T follicular helper cell (primary cell): ENCODE data around the gene RGSL1.

ENCODE experiments used
- DNase-seq: peaks from one replicate; pipeline ENCODE4 v3.0.0-alpha.2; 2020; ENCODE audit warnings: low read depth

Gene RGSL1

GRCh38 chr1:182588500-182589396 is 138.8 kb downstream of the RGSL1 start, which contains the start of gene RNASEL:
Gene RNASEL (minus strand): TSS chr1:182589256. CDS start chr1:182586806, 2,450 bp downstream.
- DNase-seq, result peak; percentile 42

- DNase-seq, result no peak
Observed at GRCh38 chr1:182589520-182589919, 139.6 kb downstream of the RGSL1 start.

GRCh38 chr1:182589931-182590330 is 140.0 kb downstream of the RGSL1 start:
- DNase-seq, result no peak

GRCh38 chr1:182595641-182596240 is 145.8 kb downstream of the RGSL1 start:
- peak; percentile 40 for DNase-seq

GRCh38 chr1:182596934-182597333 is 147.0 kb downstream of the RGSL1 start:
- DNase-seq, result no peak

- no peak for DNase-seq
Observed at GRCh38 chr1:182598296-182598695, 148.3 kb downstream of the RGSL1 start.

GRCh38 chr1:182599339-182599738 is 149.4 kb downstream of the RGSL1 start:
- DNase-seq, result no peak

- no peak for DNase-seq
Observed at GRCh38 chr1:182600036-182600713, 150.2 kb downstream of the RGSL1 start.

- DNase-seq, result no peak
Observed at GRCh38 chr1:182600745-182601415, 150.9 kb downstream of the RGSL1 start.

GRCh38 chr1:182601416-182601786 is 151.5 kb downstream of the RGSL1 start:
- peak; percentile 44 for DNase-seq

- DNase-seq, result no peak
Observed at GRCh38 chr1:182601913-182602312, 152.0 kb downstream of the RGSL1 start.

GRCh38 chr1:182602935-182603645 is 153.1 kb downstream of the RGSL1 start:
- no peak for DNase-seq

- no peak for DNase-seq
Observed at GRCh38 chr1:182603646-182604174, 153.8 kb downstream of the RGSL1 start.

GRCh38 chr1:182604175-182605164 is 154.5 kb downstream of the RGSL1 start, which contains the start of gene RGS16:
Gene RGS16 (minus strand): TSS chr1:182604389. CDS start chr1:182604259, 130 bp downstream.
- peak; percentile 73 for DNase-seq

- no peak for DNase-seq
Observed at GRCh38 chr1:182607566-182607965, 157.6 kb downstream of the RGSL1 start.

- no peak for DNase-seq
Observed at GRCh38 chr1:182608236-182608635, 158.3 kb downstream of the RGSL1 start.

- DNase-seq, result no peak
Observed at GRCh38 chr1:182608845-182609610, 159.1 kb downstream of the RGSL1 start.
